Measurements from ENCODE around the gene JCAD.

Gene JCAD

DNA sequence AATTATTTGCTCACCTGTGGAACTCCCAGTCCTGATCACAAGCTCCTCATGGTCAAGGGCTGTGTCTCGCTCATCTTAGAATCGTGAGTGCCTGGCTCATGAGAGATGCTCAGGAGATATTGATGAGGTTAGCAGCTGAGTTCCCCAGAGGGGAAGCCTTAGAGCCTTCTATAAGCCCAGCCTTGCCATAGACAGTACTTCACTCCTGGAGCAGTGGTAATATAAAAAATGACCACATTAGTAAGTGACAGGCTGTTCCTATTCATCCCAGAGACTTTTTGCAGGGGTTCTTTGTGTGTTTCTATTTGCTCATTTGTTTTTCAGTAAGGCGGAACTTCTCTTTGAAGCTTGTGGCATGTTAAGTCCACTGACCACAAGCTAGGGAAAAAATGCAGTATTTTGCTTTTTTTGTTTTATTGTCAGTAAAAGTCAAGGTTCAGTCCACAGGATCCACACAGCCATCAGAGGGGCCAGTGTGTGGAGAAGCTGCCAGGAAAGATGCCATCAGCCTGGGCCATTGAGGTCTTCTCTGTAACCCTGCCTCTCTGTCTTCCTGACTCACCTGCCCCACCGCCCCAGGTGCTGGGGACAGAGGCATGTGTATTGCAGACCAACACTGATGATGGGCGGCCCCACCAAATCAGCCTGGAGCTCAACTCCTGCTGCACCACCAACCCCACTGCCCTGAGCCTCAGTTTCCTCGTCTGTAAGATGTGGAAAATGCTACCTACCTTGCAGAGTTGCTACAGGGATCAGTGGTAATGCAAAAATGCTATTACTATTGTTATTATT, 36.4 kb upstream of the JCAD start:
- Histone ChIP-seq H3K27me3 (replicated peaks in 2 of 5; ENCODE audit: control insufficient read depth in 4 of 5, insufficient read depth in 5 of 5, low read length in 4 of 5) (peaks cover 0 to 2% (median 0%) of the 10 kb centered on the region in 5 experiments), H3K9me3 (ENCODE audit: control extremely low read depth in 1 of 5, control insufficient read depth in 4 of 5, insufficient read depth in 2 of 5, low read depth in 1 of 5, low read length in 4 of 5) (no peaks in the 10 kb centered on the region), H3K27ac (ENCODE audit: insufficient read depth in 1 of 2, low read depth in 1 of 2, low read length in 2 of 2, poor library complexity in 1 of 2, severe bottlenecking in 2 of 2) (no peak overlapping the region), H3K4me3 (ENCODE audit: control insufficient read depth in 1 of 7, extremely low read depth in 1 of 7, insufficient read depth in 4 of 7, low read depth in 2 of 7, low read length in 6 of 7) (no peak overlapping the region), H3K36me3 (ENCODE audit: control insufficient read depth in 4 of 4, insufficient read depth in 4 of 4, low read length in 3 of 4) (no peaks in the 10 kb centered on the region), H3K4me1 (ENCODE audit: control extremely low read depth in 1 of 4, control insufficient read depth in 4 of 4, insufficient read depth in 4 of 4, low read length in 3 of 4) (no peaks in the 10 kb centered on the region)
- ChIA-PET CTCF (interaction anchor here (0.7 to 1.5 kb wide), 4 partner anchors 11 to 100 kb away, joined by 3 to 5 read pairs (median 4); no protein-coding TSS in a partner anchor), POLR2A (no interaction called here)
- 93% methylated on average over 4 of the region's 6 CpGs for WGBS (ENCODE audit: insufficient coverage)
- no peak for DNase-seq

- Histone ChIP-seq H3K36me3 (ENCODE audit: control insufficient read depth in 4 of 4, insufficient read depth in 4 of 4, low read length in 3 of 4) (no peaks in the 10 kb centered on the region), H3K27ac (ENCODE audit: insufficient read depth in 1 of 2, low read depth in 1 of 2, low read length in 2 of 2, poor library complexity in 1 of 2, severe bottlenecking in 2 of 2) (no peak overlapping the region), H3K9me3 (ENCODE audit: control extremely low read depth in 1 of 5, control insufficient read depth in 4 of 5, insufficient read depth in 2 of 5, low read depth in 1 of 5, low read length in 4 of 5) (no peaks in the 10 kb centered on the region), H3K4me3 (ENCODE audit: control insufficient read depth in 1 of 7, extremely low read depth in 1 of 7, insufficient read depth in 4 of 7, low read depth in 2 of 7, low read length in 6 of 7) (no peak overlapping the region), H3K4me1 (ENCODE audit: control extremely low read depth in 1 of 4, control insufficient read depth in 4 of 4, insufficient read depth in 4 of 4, low read length in 3 of 4) (no peaks in the 10 kb centered on the region), H3K27me3 (replicated peaks in 2 of 5; ENCODE audit: control insufficient read depth in 4 of 5, insufficient read depth in 5 of 5, low read length in 4 of 5) (peaks cover 0 to 2% (median 0%) of the 10 kb centered on the region in 5 experiments)
- POLR2A ChIA-PET = no interaction called here
- CTCF ChIA-PET = no interaction called here
- no peak for DNase-seq
- WGBS (ENCODE audit: insufficient coverage) = 100% methylated on average over 3 of the region's 5 CpGs
These were observed 35.2 kb upstream of the JCAD start for GRCh38 chr10:30094601-30095000.

- POLR2A ChIA-PET = no interaction called here
- H3K9me3 ChIP-seq (ENCODE audit: control extremely low read depth in 1 of 5, control insufficient read depth in 4 of 5, insufficient read depth in 2 of 5, low read depth in 1 of 5, low read length in 4 of 5) = no peaks in the 10 kb centered on the region
- H3K4me3 ChIP-seq (ENCODE audit: control insufficient read depth in 1 of 7, extremely low read depth in 1 of 7, insufficient read depth in 4 of 7, low read depth in 2 of 7, low read length in 6 of 7) = no peak overlapping the region
- no peaks in the 10 kb centered on the region for H3K36me3 ChIP-seq (ENCODE audit: control insufficient read depth in 4 of 4, insufficient read depth in 4 of 4, low read length in 3 of 4)
- CTCF ChIA-PET = interaction anchor here (1.1 to 1.4 kb wide), 3 partner anchors 12 to 179 kb away, joined by 3 to 4 read pairs (median 3); no protein-coding TSS in a partner anchor
- no peak for DNase-seq
- 98% methylated on average over 9 of the region's 9 CpGs for WGBS (ENCODE audit: insufficient coverage)
- H3K4me1 ChIP-seq (ENCODE audit: control extremely low read depth in 1 of 4, control insufficient read depth in 4 of 4, insufficient read depth in 4 of 4, low read length in 3 of 4) = no peaks in the 10 kb centered on the region
- no peak overlapping the region for H3K27ac ChIP-seq (ENCODE audit: insufficient read depth in 1 of 2, low read depth in 1 of 2, low read length in 2 of 2, poor library complexity in 1 of 2, severe bottlenecking in 2 of 2)
- peaks cover 0 to 4% (median 0%) of the 10 kb centered on the region in 5 experiments for H3K27me3 ChIP-seq (replicated peaks in 2 of 5; ENCODE audit: control insufficient read depth in 4 of 5, insufficient read depth in 5 of 5, low read length in 4 of 5)
These were observed 34.0 kb upstream of the JCAD start for GRCh38 chr10:30093303-30093950.

DNA sequence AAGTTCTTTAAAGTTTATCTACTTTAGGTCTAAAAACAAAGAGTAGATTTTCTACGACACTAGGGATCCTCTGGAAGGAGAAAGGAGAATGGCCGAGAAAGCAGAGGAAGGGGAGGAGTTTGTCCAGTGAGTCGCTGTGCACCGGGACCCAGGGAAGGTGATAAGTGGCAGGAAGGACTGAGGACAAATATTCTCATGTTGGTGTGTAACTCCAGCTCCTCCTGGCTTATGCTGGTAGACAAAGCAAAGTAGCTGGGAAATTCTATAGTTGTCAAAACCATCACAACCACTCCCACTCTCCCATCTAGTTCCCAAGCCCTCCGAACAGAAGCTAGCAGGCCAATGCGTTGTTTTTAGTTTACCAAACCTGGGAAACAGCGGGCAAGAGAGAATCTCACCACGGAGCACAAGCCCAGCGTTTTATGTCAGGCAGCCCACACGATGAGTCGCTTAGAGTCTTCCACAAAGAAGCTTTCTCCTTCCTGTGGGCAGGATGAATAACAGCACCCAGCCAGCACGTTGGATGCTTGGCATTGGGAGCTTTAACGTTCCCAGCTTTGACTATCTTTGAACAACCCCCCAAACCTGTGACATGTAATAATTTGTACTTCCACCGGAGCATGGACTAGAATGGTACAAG, 32.9 kb upstream of the JCAD start:
- Histone ChIP-seq H3K9me3 (ENCODE audit: control extremely low read depth in 1 of 5, control insufficient read depth in 4 of 5, insufficient read depth in 2 of 5, low read depth in 1 of 5, low read length in 4 of 5) (no peaks in the 10 kb centered on the region), H3K27me3 (replicated peaks in 2 of 5; ENCODE audit: control insufficient read depth in 4 of 5, insufficient read depth in 5 of 5, low read length in 4 of 5) (peaks cover 0 to 4% (median 0%) of the 10 kb centered on the region in 5 experiments), H3K4me1 (ENCODE audit: control extremely low read depth in 1 of 4, control insufficient read depth in 4 of 4, insufficient read depth in 4 of 4, low read length in 3 of 4) (no peaks in the 10 kb centered on the region), H3K4me3 (ENCODE audit: control insufficient read depth in 1 of 7, extremely low read depth in 1 of 7, insufficient read depth in 4 of 7, low read depth in 2 of 7, low read length in 6 of 7) (no peak overlapping the region), H3K36me3 (ENCODE audit: control insufficient read depth in 4 of 4, insufficient read depth in 4 of 4, low read length in 3 of 4) (no peaks in the 10 kb centered on the region), H3K27ac (ENCODE audit: insufficient read depth in 1 of 2, low read depth in 1 of 2, low read length in 2 of 2, poor library complexity in 1 of 2, severe bottlenecking in 2 of 2) (no peak overlapping the region)
- WGBS (ENCODE audit: insufficient coverage) = 85% methylated on average over 11 of the region's 14 CpGs
- ChIA-PET CTCF (interaction anchor here (1.2 to 1.4 kb wide), 2 partner anchors 11 to 94 kb away, joined by 3 to 4 read pairs; no protein-coding TSS in a partner anchor), POLR2A (interaction anchor here (0.6 kb wide), 1 partner anchor 27 kb away, joined by 3 read pairs; no protein-coding TSS in a partner anchor)
- no peak for DNase-seq

DNA sequence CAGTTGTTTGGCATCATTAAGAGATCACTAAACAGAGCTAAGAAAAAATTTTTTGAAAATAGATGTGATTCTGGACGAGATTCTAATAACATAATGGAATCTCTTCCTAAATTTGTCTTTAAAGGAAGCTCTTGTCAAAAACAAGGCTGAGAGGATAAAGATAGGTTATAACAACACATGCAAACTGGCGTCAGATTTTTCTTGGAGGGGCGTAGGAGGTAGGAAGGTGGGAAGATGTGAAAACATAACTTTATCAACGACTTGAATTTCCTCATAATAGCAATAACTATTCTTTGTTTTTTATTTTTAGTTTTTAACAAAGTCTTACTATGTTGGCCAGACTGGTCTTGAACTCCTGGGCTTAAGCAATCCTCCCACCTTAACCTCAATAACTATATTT, 31.8 kb upstream of the JCAD start:
- peaks cover 0 to 4% (median 0%) of the 10 kb centered on the region in 5 experiments for H3K27me3 ChIP-seq (replicated peaks in 2 of 5; ENCODE audit: control insufficient read depth in 4 of 5, insufficient read depth in 5 of 5, low read length in 4 of 5)
- no peaks in the 10 kb centered on the region for H3K9me3 ChIP-seq (ENCODE audit: control extremely low read depth in 1 of 5, control insufficient read depth in 4 of 5, insufficient read depth in 2 of 5, low read depth in 1 of 5, low read length in 4 of 5)
- DNase-seq = no peak
- no peak overlapping the region for H3K27ac ChIP-seq (ENCODE audit: insufficient read depth in 1 of 2, low read depth in 1 of 2, low read length in 2 of 2, poor library complexity in 1 of 2, severe bottlenecking in 2 of 2)
- no peaks in the 10 kb centered on the region for H3K4me1 ChIP-seq (ENCODE audit: control extremely low read depth in 1 of 4, control insufficient read depth in 4 of 4, insufficient read depth in 4 of 4, low read length in 3 of 4)
- no CpG with 5 or more reads among the region's 4 CpGs for WGBS (ENCODE audit: insufficient coverage)
- CTCF ChIA-PET = no interaction called here
- POLR2A ChIA-PET = no interaction called here
- H3K36me3 ChIP-seq (ENCODE audit: control insufficient read depth in 4 of 4, insufficient read depth in 4 of 4, low read length in 3 of 4) = no peaks in the 10 kb centered on the region
- H3K4me3 ChIP-seq (ENCODE audit: control insufficient read depth in 1 of 7, extremely low read depth in 1 of 7, insufficient read depth in 4 of 7, low read depth in 2 of 7, low read length in 6 of 7) = no peak overlapping the region

- ChIA-PET POLR2A (interaction anchor here (0.6 kb wide), 1 partner anchor 239 kb away, joined by 4 read pairs; no protein-coding TSS in a partner anchor), CTCF (interaction anchor here (1.4 kb wide), 1 partner anchor 10 kb away, joined by 4 read pairs; no protein-coding TSS in a partner anchor)
- Histone ChIP-seq H3K9me3 (ENCODE audit: control extremely low read depth in 1 of 5, control insufficient read depth in 4 of 5, insufficient read depth in 2 of 5, low read depth in 1 of 5, low read length in 4 of 5) (no peaks in the 10 kb centered on the region), H3K27ac (ENCODE audit: insufficient read depth in 1 of 2, low read depth in 1 of 2, low read length in 2 of 2, poor library complexity in 1 of 2, severe bottlenecking in 2 of 2) (no peak overlapping the region), H3K36me3 (ENCODE audit: control insufficient read depth in 4 of 4, insufficient read depth in 4 of 4, low read length in 3 of 4) (no peaks in the 10 kb centered on the region), H3K4me1 (ENCODE audit: control extremely low read depth in 1 of 4, control insufficient read depth in 4 of 4, insufficient read depth in 4 of 4, low read length in 3 of 4) (no peaks in the 10 kb centered on the region), H3K27me3 (replicated peaks in 2 of 5; ENCODE audit: control insufficient read depth in 4 of 5, insufficient read depth in 5 of 5, low read length in 4 of 5) (peaks cover 0 to 2% (median 0%) of the 10 kb centered on the region in 5 experiments), H3K4me3 (ENCODE audit: control insufficient read depth in 1 of 7, extremely low read depth in 1 of 7, insufficient read depth in 4 of 7, low read depth in 2 of 7, low read length in 6 of 7) (no peak overlapping the region)
- WGBS (ENCODE audit: insufficient coverage) = 86% methylated on average over 1 of the region's 3 CpGs
- no peak for DNase-seq
These were observed 28.8 kb upstream of the JCAD start for GRCh38 chr10:30088178-30088577.

All from common myeloid progenitor, CD34-positive (primary cell).